GM19035 (cell line): ENCODE measurements around the gene TNIP1.

Experiments
- ATAC-seq: cut with Tn5 transposase; IDR thresholded peaks from one replicate; pipeline ENCODE4 v1.9.1; 2021; ENCODE audit not compliant: unreplicated experiment

The TNIP1 gene

GRCh38 chr5:151067632-151068432, 13.0 kb downstream of the TNIP1 start:
- no peak for ATAC-seq

DNA sequence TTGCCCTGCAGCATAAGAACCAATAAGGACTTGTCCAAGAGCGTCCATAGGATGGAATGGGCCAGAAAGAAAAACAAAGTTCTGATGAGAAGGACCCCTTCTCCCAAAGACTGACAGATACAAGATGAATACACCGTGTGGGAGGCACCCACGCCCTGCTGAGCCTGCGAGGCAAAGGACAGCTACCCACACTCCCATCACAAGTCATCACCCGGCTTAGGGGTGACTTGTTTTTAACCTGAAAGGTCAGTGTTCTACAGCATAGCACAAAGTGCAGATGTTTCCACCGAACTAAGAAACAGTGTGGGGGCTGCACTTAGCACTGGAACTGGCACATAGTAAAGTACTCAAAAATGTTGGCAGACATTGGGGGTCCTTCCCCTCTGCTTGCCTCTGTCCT, 13.9 kb downstream of the TNIP1 start:
- no peak for ATAC-seq

GRCh38 chr5:151065609-151066008, 15.2 kb downstream of the TNIP1 start:
- no peak for ATAC-seq

GRCh38 chr5:151064916-151065499, 15.8 kb downstream of the TNIP1 start:
- no peak for ATAC-seq

GRCh38 chr5:151063142-151063989, 17.5 kb downstream of the TNIP1 start:
- ATAC-seq = no peak

DNA sequence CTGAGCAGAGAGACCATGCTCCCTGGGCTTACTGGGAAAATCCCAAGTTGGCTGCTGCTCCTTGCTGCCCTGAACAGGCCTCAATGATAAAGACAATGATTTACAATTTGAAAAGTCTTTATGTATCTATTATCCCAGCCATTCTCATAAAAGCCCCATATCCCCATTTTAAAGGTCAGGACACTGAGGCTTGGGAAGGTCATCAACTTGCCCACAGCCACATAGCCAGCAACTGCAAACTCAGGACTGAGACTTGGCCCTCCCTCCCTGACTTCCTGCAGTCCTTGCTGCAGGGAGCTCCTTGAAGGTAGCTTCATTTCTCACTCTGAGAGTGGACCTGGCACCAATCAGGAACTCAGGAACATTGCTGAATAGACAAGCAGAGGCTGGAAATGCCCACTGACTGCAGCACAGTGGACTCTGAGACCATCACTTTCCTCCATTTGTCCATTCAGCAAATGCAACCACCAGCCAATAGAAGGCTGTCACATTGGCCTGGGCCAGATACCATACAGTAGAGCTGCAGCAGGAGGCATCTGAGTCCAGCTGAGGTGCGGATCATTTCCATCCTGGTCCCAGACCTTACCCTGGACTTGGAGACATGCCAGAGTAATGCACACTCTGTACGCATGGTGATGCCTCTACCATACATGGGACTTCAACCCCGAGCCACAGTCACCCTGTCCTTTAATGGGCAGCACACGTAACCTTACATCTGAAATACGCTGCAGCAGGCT, 18.3 kb downstream of the TNIP1 start:
- ATAC-seq = no peak

- no peak for ATAC-seq
Observed at GRCh38 chr5:151060742-151061141, 20.1 kb downstream of the TNIP1 start.

GRCh38 chr5:151058891-151059489, 21.8 kb downstream of the TNIP1 start:
- ATAC-seq = no peak

- no peak for ATAC-seq
Observed at GRCh38 chr5:151058301-151058700, 22.5 kb downstream of the TNIP1 start.

DNA sequence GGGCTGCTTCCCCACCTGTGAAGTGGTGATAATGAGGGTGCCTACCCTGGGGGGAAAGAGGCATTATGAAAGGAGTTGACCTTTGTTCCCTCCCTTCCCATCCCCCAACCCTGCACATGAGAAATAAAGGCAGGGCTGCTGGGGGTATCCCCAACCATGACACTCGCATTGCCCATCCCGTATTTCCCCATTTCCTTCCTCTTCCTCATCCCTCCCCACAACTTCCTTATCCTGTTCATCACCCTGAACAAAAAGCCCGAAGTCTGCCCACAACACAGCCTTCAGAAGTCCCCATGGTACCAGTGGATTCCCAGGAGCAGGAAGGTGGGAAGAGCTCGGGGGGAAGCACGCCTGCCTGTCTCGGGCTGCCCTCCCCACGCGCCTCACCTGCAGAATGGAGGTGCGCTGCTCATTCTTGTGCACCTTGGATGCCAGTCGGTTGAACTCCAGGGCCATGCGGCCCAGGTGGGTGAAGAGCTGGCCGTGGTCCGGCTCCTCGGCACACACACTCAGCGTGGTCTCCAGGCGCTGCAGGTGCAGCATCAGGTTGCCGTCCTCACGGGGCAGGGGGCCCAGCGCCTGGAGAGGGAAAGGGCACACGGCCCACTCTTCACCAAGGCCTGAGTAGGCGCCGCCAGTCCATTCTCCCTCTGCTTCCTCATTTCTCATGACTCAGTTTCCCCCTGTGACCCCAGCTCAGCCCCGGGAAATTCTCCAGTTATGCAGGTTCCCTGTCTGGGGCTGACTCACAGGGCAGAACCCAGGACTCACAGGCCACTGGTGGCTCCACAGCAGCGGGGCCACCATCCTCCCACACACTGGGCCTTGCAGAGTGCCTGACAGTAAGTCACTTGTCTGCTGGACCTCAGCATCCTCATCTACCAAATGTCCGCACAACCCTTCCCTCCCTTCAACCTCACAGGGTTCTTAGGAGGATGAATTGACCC, 24.2 kb downstream of the TNIP1 start:
- ATAC-seq = no peak

DNA sequence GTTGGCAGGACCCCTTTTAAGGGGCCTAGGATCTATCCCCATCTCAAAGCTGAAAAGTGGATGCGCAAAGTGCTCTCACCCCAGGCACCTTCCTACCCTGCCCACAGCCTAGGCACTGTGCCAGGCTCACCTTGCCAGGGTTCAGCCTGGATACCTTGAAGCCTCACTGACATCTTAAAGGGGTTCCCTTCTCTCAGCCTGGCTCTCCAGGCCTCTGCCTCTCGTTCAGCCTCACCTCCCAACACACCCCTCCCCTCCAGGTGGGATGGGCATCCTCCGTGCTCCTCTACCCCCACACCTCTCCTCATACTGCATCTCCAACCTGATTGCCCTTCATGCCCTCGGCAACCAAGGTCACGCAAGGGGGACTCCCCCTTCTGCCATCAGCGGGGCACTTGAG, 25.5 kb downstream of the TNIP1 start:
- ATAC-seq = no peak

- ATAC-seq = no peak
Observed at GRCh38 chr5:151054709-151055108, 26.1 kb downstream of the TNIP1 start.

- no peak for ATAC-seq
Observed at GRCh38 chr5:151053796-151054462, 26.9 kb downstream of the TNIP1 start.

GRCh38 chr5:151052836-151053235, 28.0 kb downstream of the TNIP1 start:
- ATAC-seq = no peak

DNA sequence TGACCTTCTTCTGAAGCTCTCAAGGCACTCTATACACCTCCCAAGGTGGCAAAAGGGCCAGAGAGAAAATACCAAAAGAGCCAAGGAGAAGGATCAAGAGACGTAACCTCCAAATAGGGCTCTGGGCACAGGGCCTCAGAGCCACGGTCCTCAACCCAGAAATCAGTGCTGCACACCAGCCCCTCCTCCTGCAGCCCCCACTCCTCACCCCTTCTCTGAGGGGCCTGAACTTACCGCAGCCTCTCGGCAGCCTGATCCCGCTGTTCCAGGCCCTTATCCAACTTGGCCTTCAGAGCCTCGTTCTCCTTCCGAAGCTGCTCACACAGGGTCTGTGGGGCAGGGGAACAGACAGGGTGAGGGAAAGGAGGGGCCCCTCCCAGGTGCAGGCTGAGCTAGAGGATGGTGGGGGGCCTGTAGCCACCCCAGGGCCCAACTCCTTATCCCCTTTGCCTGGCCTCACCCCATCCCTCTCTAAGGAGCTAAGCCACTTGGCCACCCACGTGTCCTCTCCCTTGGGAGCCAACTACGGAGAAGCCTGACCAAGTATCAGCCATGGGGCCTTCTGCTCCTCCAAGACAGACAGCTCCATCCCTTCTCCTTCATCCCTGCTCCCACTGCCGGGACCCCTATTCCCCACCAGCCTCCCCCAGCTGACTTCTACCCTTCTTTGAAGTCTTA, 28.8 kb downstream of the TNIP1 start:
- ATAC-seq = no peak

DNA sequence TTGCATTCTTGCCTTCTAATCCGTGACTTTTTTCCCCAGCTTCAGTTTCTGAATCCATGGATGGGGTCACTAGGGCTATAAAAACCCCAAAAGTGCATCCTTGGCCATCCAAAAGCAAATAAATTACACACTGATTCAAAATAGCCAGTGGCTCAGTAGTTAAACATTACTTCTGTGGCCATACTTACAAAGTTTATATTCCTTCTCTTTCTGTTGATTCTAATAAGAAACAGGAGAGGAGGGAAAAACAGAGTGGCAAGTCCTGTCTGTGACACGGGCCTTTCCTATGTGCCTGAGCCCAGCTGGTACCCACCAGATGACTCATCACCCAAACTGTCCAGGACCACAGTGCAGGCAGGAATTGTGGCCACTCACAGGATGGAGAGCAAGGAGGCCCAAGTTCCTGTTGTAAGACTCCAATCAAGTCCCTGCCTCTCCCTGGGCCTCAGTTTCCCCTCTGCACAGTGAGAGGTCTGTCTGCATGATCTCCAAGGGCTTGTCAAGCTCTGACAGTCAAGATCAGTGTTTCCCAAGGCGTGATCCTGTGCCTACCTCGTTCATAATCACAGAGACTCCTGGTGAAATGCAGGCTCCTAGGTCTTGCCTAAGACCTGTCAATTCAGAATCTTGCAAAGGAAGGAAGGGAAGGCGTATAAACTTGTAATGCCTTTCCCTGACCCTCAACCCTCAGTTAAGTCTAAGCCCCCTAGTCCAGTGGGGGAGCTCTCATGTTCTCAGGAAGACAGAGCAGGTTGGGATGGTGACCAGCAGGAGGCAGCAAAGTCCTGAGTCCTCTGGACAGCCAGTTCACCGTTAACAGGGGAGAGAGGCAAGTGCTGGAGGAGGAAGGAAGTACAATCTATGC, 29.5 kb downstream of the TNIP1 start:
- peak; percentile 84 for ATAC-seq

DNA sequence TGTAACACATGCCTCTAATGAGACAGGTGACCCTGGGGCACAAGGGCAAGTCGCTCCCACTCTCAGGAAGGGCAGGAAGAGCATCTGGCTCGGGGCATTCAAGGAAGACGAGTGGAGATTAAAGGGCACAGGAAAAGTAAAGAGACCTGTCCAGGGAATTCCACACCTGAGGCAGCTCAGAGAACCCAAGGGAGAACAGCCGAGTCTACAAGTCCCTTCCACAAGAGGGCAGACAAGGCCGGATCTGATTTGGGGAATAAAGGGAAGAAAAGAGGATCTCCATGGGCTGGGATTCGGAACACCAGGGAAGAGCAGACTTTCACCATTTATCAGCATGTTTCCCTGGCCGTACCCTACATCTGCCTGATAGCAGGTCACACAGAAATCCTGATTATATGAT, 32.3 kb downstream of the TNIP1 start:
- ATAC-seq = no peak
